ENCODE results near the gene WIPI1.

GRCh38 chr17:68461122-68461539, 3.8 kb upstream of the WIPI1 start:
- TF ChIP-seq SUZ12 (IDR thresholded peaks at IDR 0.05; ENCODE audit: extremely low read depth, insufficient read depth, insufficient read length), result no peak
- no peak for TF ChIP-seq ZNF274 (IDR thresholded peaks at IDR 0.05; ENCODE audit: low read depth, low read length)
